ENCODE results near the gene FGB.

The FGB gene

GRCh38 chr4:154618708-154619315 is 56.0 kb downstream of the FGB start:
- DNase-seq (ENCODE audit: low read depth in 1 of 2, low spot score in 1 of 2), result peak; percentile 8 to 20

- DNase-seq (ENCODE audit: low read depth in 1 of 2, low spot score in 1 of 2), result no peak
Measured at GRCh38 chr4:154620111-154620510, 57.3 kb downstream of the FGB start.
